ENCODE data around the gene CD27. TPM values are rescaled to one million over a fixed set of nuclear protein-coding genes. Genes with fewer than 3 reads are reported as not detected.
A peak's percentile ranks its signal among the peaks of the same experiment; 100 is the strongest.

Gene CD27
- total RNA-seq (0.27 TPM), polyA plus RNA-seq (ENCODE audit: insufficient read depth in 1 of 8, insufficient read length in 8 of 8, low replicate concordance in 1 of 8) (1 to 10 TPM in 3 of 8 donors, under 1 TPM in 5; 0.43 to 1.6 (median 0.53) TPM)
- long read RNA-seq, donor 1 = 0 reads
- long read RNA-seq, donor 2 = 0 reads
- long read RNA-seq, donor 3 = 0 reads
- long read RNA-seq, donor 4 = 0 reads
- long read RNA-seq, donor 5, partial matches to known transcripts = 9 of 9 reads
- long read RNA-seq, donor 5, other reads (novel, unspliced or antisense) = 0 of 9 reads
- long read RNA-seq, donor 6 = 0 reads
- long read RNA-seq, donor 7 = 0 reads
- long read RNA-seq, donor 8 = 0 reads
- long read RNA-seq, donor 9 = 0 reads
- long read RNA-seq, donor 10 = 0 reads
- long read RNA-seq, donor 11 = 0 reads

DNA sequence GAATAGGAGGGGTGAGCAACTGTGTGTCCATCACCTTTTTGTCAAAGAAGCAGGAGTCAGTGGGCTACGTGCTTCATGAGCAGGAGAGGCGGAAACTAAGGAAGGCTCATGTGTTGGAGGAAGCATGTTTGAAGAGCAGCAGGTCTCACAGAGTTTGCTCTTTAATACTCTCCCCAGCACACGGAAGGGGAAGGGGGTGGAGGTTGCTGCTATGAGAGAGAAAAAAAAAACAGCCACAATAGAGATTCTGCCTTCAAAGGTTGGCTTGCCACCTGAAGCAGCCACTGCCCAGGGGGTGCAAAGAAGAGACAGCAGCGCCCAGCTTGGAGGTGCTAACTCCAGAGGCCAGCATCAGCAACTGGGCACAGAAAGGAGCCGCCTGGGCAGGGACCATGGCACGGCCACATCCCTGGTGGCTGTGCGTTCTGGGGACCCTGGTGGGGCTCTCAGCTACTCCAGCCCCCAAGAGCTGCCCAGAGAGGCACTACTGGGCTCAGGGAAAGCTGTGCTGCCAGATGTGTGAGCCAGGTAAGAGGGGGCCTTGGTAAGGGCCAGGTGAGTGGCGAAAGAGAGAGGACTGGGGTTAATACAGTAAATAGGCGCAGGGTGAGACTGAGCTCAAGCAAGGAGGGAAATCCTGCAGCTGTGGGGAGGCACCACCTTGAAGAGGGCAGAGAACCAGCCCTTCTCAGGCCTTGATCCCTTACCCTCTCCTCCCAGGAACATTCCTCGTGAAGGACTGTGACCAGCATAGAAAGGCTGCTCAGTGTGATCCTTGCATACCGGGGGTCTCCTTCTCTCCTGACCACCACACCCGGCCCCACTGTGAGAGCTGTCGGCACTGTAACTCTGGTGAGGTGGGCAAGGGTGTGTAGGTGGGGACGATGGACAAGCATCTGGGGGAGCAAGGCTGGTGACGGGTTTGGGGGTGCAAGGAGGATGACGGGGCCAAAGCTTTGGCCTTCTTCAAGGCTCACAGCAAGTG, at the start of gene CD27:
TSS of gene CD27 (plus strand) at position 252 of the 985 bp plus-strand sequence. CDS start at position 393, 141 bp downstream.
- peaks cover 29% of the 10 kb centered on the region for H3K36me3 ChIP-seq (ENCODE audit: control insufficient read depth, insufficient read depth, low read length)
- no peak within 1 kb of the TSS for H3K27ac ChIP-seq (ENCODE audit: low read length)
- H3K4me1 ChIP-seq (ENCODE audit: control insufficient read depth, insufficient read depth, low read length) = peaks cover 4% of the 10 kb centered on the region
- H3K4me3 ChIP-seq (ENCODE audit: low read length) = no peak within 1 kb of the TSS
- no peaks in the 10 kb centered on the region for H3K27me3 ChIP-seq (ENCODE audit: control insufficient read depth, insufficient read depth, low read length)
- 88% methylated on average over 11 of the region's 16 CpGs for WGBS (ENCODE audit: insufficient coverage)
- DNase-seq = no peak
- H3K9me3 ChIP-seq (replicated peaks; ENCODE audit: control insufficient read depth, low read depth, low read length) = no peaks in the 10 kb centered on the region

GRCh38 chr12:6396031-6396430, 48.7 kb upstream of the CD27 start:
- H3K27me3 ChIP-seq (ENCODE audit: control insufficient read depth, insufficient read depth, low read length) = no peaks in the 10 kb centered on the region
- H3K36me3 ChIP-seq (ENCODE audit: control insufficient read depth, insufficient read depth, low read length) = peaks cover 10% of the 10 kb centered on the region
- peaks cover 4% of the 10 kb centered on the region for H3K4me1 ChIP-seq (ENCODE audit: control insufficient read depth, insufficient read depth, low read length)
- no CpG with 5 or more reads among the region's 2 CpGs for WGBS (ENCODE audit: insufficient coverage)
- no peaks in the 10 kb centered on the region for H3K9me3 ChIP-seq (replicated peaks; ENCODE audit: control insufficient read depth, low read depth, low read length)
- no peak overlapping the region for H3K4me3 ChIP-seq (ENCODE audit: low read length)
- no peak for DNase-seq
- no peak overlapping the region for H3K27ac ChIP-seq (ENCODE audit: low read length)

- WGBS (ENCODE audit: insufficient coverage) = no CpG with 5 or more reads among the region's 7 CpGs
- Histone ChIP-seq H3K4me3 (ENCODE audit: low read length) (no peak overlapping the region), H3K36me3 (ENCODE audit: control insufficient read depth, insufficient read depth, low read length) (no peaks in the 10 kb centered on the region), H3K4me1 (ENCODE audit: control insufficient read depth, insufficient read depth, low read length) (no peaks in the 10 kb centered on the region), H3K27me3 (ENCODE audit: control insufficient read depth, insufficient read depth, low read length) (no peaks in the 10 kb centered on the region), H3K9me3 (replicated peaks; ENCODE audit: control insufficient read depth, low read depth, low read length) (no peaks in the 10 kb centered on the region), H3K27ac (ENCODE audit: low read length) (no peak overlapping the region)
- no peak for DNase-seq
Measured at GRCh38 chr12:6399884-6400644, 44.7 kb upstream of the CD27 start.

DNA sequence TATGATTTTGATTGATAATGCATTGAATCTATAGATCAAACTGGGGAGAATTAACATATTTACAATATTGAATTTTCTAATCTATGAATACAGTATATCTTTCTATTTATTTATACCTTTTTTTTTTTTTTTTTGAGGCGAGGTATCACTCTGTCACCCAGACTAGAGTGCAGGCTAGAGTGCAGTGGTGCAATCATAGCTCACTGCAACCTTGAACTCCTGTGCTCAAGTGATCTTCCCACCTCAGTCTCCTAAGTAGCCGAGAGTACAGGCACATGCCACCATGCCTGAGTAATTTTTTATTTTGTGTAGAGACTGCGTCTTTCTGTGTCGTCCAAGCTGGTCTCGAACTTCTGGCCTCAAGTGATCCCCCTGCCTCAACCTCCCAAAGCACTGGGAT, 40.4 kb upstream of the CD27 start:
- no peaks in the 10 kb centered on the region for H3K36me3 ChIP-seq (ENCODE audit: control insufficient read depth, insufficient read depth, low read length)
- peaks cover 3% of the 10 kb centered on the region for H3K9me3 ChIP-seq (replicated peaks; ENCODE audit: control insufficient read depth, low read depth, low read length)
- no peaks in the 10 kb centered on the region for H3K27me3 ChIP-seq (ENCODE audit: control insufficient read depth, insufficient read depth, low read length)
- H3K27ac ChIP-seq (ENCODE audit: low read length) = no peak overlapping the region
- DNase-seq = no peak
- H3K4me3 ChIP-seq (ENCODE audit: low read length) = no peak overlapping the region
- 100% methylated on average over 2 of the region's 5 CpGs for WGBS (ENCODE audit: insufficient coverage)
- no peaks in the 10 kb centered on the region for H3K4me1 ChIP-seq (ENCODE audit: control insufficient read depth, insufficient read depth, low read length)

GRCh38 chr12:6405963-6406362, 38.8 kb upstream of the CD27 start:
- DNase-seq = no peak
- no peaks in the 10 kb centered on the region for H3K4me1 ChIP-seq (ENCODE audit: control insufficient read depth, insufficient read depth, low read length)

GRCh38 chr12:6407236-6407954, 37.4 kb upstream of the CD27 start:
- H3K4me1 ChIP-seq (ENCODE audit: control insufficient read depth, insufficient read depth, low read length) = no peaks in the 10 kb centered on the region
- 97% methylated on average over 5 of the region's 10 CpGs for WGBS (ENCODE audit: insufficient coverage)

More at GRCh38 chr12:6405963-6406362, 38.8 kb upstream of the CD27 start:
- no peak overlapping the region for H3K4me3 ChIP-seq (ENCODE audit: low read length)
- H3K27ac ChIP-seq (ENCODE audit: low read length) = no peak overlapping the region
- no CpG with 5 or more reads among the region's 6 CpGs for WGBS (ENCODE audit: insufficient coverage)
- H3K27me3 ChIP-seq (ENCODE audit: control insufficient read depth, insufficient read depth, low read length) = no peaks in the 10 kb centered on the region
- H3K9me3 ChIP-seq (replicated peaks; ENCODE audit: control insufficient read depth, low read depth, low read length) = peaks cover 3% of the 10 kb centered on the region
- no peaks in the 10 kb centered on the region for H3K36me3 ChIP-seq (ENCODE audit: control insufficient read depth, insufficient read depth, low read length)

GRCh38 chr12:6416596-6416995, 28.2 kb upstream of the CD27 start:
- H3K36me3 ChIP-seq (ENCODE audit: control insufficient read depth, insufficient read depth, low read length) = peaks cover 2% of the 10 kb centered on the region
- whole genome bisulfite sequencing (ENCODE audit: insufficient coverage) = 77% methylated on average over 3 of the region's 3 CpGs
- no peaks in the 10 kb centered on the region for H3K9me3 ChIP-seq (replicated peaks; ENCODE audit: control insufficient read depth, low read depth, low read length)
- peaks cover 2% of the 10 kb centered on the region for H3K27me3 ChIP-seq (ENCODE audit: control insufficient read depth, insufficient read depth, low read length)
- H3K4me1 ChIP-seq (ENCODE audit: control insufficient read depth, insufficient read depth, low read length) = no peaks in the 10 kb centered on the region
- no peak overlapping the region for H3K27ac ChIP-seq (ENCODE audit: low read length)
- peak; percentile 65 for DNase-seq
- H3K4me3 ChIP-seq (ENCODE audit: low read length) = no peak overlapping the region

More at GRCh38 chr12:6407236-6407954, 37.4 kb upstream of the CD27 start:
- H3K36me3 ChIP-seq (ENCODE audit: control insufficient read depth, insufficient read depth, low read length) = no peaks in the 10 kb centered on the region
- no peak for DNase-seq
- H3K27me3 ChIP-seq (ENCODE audit: control insufficient read depth, insufficient read depth, low read length) = no peaks in the 10 kb centered on the region
- H3K9me3 ChIP-seq (replicated peaks; ENCODE audit: control insufficient read depth, low read depth, low read length) = peaks cover 3% of the 10 kb centered on the region
- no peak overlapping the region for H3K4me3 ChIP-seq (ENCODE audit: low read length)
- H3K27ac ChIP-seq (ENCODE audit: low read length) = no peak overlapping the region

GRCh38 chr12:6418796-6419195, 26.0 kb upstream of the CD27 start:
- Histone ChIP-seq H3K4me1 (ENCODE audit: control insufficient read depth, insufficient read depth, low read length) (peaks cover 3% of the 10 kb centered on the region), H3K4me3 (ENCODE audit: low read length) (no peak overlapping the region), H3K9me3 (replicated peaks; ENCODE audit: control insufficient read depth, low read depth, low read length) (no peaks in the 10 kb centered on the region), H3K27me3 (ENCODE audit: control insufficient read depth, insufficient read depth, low read length) (peaks cover 2% of the 10 kb centered on the region), H3K27ac (ENCODE audit: low read length) (no peak overlapping the region), H3K36me3 (ENCODE audit: control insufficient read depth, insufficient read depth, low read length) (peaks cover 2% of the 10 kb centered on the region)
- 91% methylated on average over 6 of the region's 6 CpGs for WGBS (ENCODE audit: insufficient coverage)
- DNase-seq = no peak

DNA sequence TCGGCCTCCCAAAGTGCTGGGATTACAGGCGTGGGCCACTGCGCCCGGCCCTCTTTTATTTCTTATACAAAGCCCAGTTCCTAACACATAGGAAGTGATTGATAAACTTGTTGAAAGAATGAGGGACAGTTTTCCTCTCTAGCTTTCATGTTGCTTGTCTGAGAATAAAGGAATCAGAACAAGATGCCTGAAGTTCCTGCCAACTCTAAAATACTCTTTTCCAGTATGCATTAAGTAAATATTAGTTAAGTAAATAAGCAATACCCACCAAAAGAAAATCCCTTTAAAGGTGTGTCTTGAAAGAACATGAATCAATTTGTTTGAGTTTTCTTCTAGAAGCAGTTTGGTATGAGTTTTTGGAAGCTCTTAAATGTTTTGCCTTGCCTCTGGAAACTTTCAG, 24.4 kb upstream of the CD27 start:
- H3K27me3 ChIP-seq (ENCODE audit: control insufficient read depth, insufficient read depth, low read length) = peaks cover 2% of the 10 kb centered on the region
- no peak for DNase-seq
- no CpG with 5 or more reads among the region's 4 CpGs for WGBS (ENCODE audit: insufficient coverage)
- peaks cover 2% of the 10 kb centered on the region for H3K36me3 ChIP-seq (ENCODE audit: control insufficient read depth, insufficient read depth, low read length)
- H3K4me1 ChIP-seq (ENCODE audit: control insufficient read depth, insufficient read depth, low read length) = peaks cover 4% of the 10 kb centered on the region
- no peak overlapping the region for H3K27ac ChIP-seq (ENCODE audit: low read length)
- H3K4me3 ChIP-seq (ENCODE audit: low read length) = no peak overlapping the region
- no peaks in the 10 kb centered on the region for H3K9me3 ChIP-seq (replicated peaks; ENCODE audit: control insufficient read depth, low read depth, low read length)

Measured in muscle of leg (tissue), 16 donors.